HEK293 (cell line): Measurements from ENCODE around the gene CEP112.

Experiments
- CTCF ChIA-PET: fragments of 350-600 bp; formaldehyde crosslinking; extraction: SDS; loops from one replicate; lab custom pipeline; 2021; ENCODE audit warnings: antibody characterized with exemption; lab: Yijun Ruan, JAX
- POLR2A ChIA-PET: fragments of 300-600 bp; formaldehyde crosslinking; extraction: SDS; loops from one replicate; lab custom pipeline; 2020; ENCODE audit warnings: antibody characterized with exemption, inconsistent platforms; lab: Yijun Ruan, JAX
- H3K27ac ChIP-seq: fragments of 200-500 bp; sonication (Bioruptor generic); 2 replicates; pipeline ENCODE4 v1.5.1; 2014; ENCODE audit warnings: low read depth, low read length, control low read depth, inconsistent platforms; ENCODE audit errors: extremely low read depth
- H3K36me3 ChIP-seq, 2 experiments: fragments of 200-500 bp in 1 of 2; sonication (Bioruptor generic) in 1 of 2; 1 replicate in 1 of 2; 2 replicates in 1 of 2; pipeline ENCODE4 v1.5.1; 2014 to 2017; ENCODE audit warnings: inconsistent platforms in 2 of 2, low read length in 2 of 2; ENCODE audit not compliant: control insufficient read depth in 2 of 2, insufficient read depth in 1 of 2
- H3K4me1 ChIP-seq: fragments of 200-500 bp; sonication (Bioruptor generic); 2 replicates; pipeline ENCODE4 v1.5.1; 2014; ENCODE audit warnings: mild to moderate bottlenecking, low read length, inconsistent platforms; ENCODE audit not compliant: control insufficient read depth, insufficient read depth
- H3K4me3 ChIP-seq: 2 replicates; pipeline ENCODE4 v1.5.1; 2011; ENCODE audit warnings: low read depth, mild to moderate bottlenecking, control low read depth, low read length, moderate library complexity
- H3K9me3 ChIP-seq: fragments of 200-500 bp; sonication (Bioruptor generic); 2 replicates; pipeline ENCODE4 v1.5.1; 2014; ENCODE audit warnings: low read depth, low read length, inconsistent platforms; ENCODE audit not compliant: control insufficient read depth, insufficient read depth
- GFI1B ChIP-seq: fragments of 450-650 bp; formaldehyde crosslinking; IDR thresholded peaks from 2 replicates; pipeline ENCODE4 v1.5.1; 2016; ENCODE audit warnings: missing biosample characterization, missing genetic modification characterization
- HOXC10 ChIP-seq: sonication (generic); formaldehyde crosslinking; IDR thresholded peaks from 2 replicates; pipeline ENCODE4 v1.8.1; 2023; ENCODE audit warnings: mild to moderate bottlenecking, missing genetic modification reagents
- ZNF2 ChIP-seq: fragments of 450-650 bp; formaldehyde crosslinking; IDR thresholded peaks from 2 replicates; pipeline ENCODE4 v1.5.1; 2016; ENCODE audit warnings: missing biosample characterization, missing genetic modification characterization
- ZNF239 ChIP-seq: fragments of 450-650 bp; formaldehyde crosslinking; IDR thresholded peaks from 2 replicates; pipeline ENCODE4 v1.5.1; 2016; ENCODE audit warnings: missing biosample characterization, missing genetic modification characterization
- ZNF514 ChIP-seq: fragments of 450-650 bp; formaldehyde crosslinking; IDR thresholded peaks from 2 replicates; pipeline ENCODE4 v1.5.1; 2016; ENCODE audit warnings: missing biosample characterization, missing genetic modification characterization
- ZNF560 ChIP-seq: fragments of 450-650 bp; formaldehyde crosslinking; IDR thresholded peaks from 2 replicates; pipeline ENCODE4 v1.5.1; 2017; ENCODE audit warnings: missing biosample characterization, missing genetic modification characterization, borderline replicate concordance
- TF ChIP-seq, protein P1 (sequence below): fragments of 450-650 bp; formaldehyde crosslinking; IDR thresholded peaks from 2 replicates; pipeline ENCODE4 v1.5.1; 2016; ENCODE audit warnings: missing biosample characterization, missing genetic modification characterization
- TF ChIP-seq, protein P2 (sequence below): fragments of 450-650 bp; formaldehyde crosslinking; IDR thresholded peaks from 2 replicates; pipeline ENCODE4 v1.5.1; 2016; ENCODE audit warnings: missing biosample characterization, missing genetic modification characterization, borderline replicate concordance
- TF ChIP-seq, protein P3 (sequence below): fragments of 450-650 bp; IDR thresholded peaks from 2 replicates; pipeline ENCODE4 v1.5.1; 2018; ENCODE audit warnings: missing biosample characterization, missing genetic modification characterization
- TF ChIP-seq, protein P4 (sequence below): fragments of 450-650 bp; formaldehyde crosslinking; IDR thresholded peaks from 2 replicates; pipeline ENCODE4 v1.5.1; 2016; ENCODE audit warnings: missing biosample characterization, missing genetic modification characterization, borderline replicate concordance

CEP112 gene

DNA sequence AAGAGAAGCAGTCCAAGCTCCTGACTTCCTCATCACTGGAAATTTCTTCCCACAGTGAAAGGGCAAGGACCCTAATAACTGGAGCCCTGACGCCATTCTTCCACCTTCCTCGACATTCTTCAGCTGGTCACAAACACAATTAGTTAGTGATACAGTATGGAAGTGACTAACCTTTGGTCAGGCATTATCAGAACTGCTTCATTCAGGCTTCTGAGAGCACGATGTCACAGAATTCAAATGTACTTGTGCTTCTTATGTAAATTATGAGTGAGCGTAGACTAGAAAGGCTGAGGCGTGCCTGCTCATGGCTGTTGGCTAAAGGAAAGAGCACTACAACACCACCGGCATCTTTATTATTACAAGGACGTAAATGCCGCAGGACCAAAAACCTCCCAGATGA is 327.5 kb downstream of the CEP112 start:
- H3K4me3 ChIP-seq: no peak overlapping the region
- POLR2A ChIA-PET: interaction anchor here (0.7 kb wide), 1 partner anchor 56 kb away, joined by 3 read pairs; no protein-coding TSS in a partner anchor
- peaks cover 0 to 2% of the 10 kb centered on the region in 2 experiments; a peak in 1 of 3 replicates for H3K36me3 ChIP-seq
- H3K27ac ChIP-seq: no peak overlapping the region
- TF ChIP-seq ZNF560 (tag by site-specific recombination): no peak
- no peak for TF ChIP-seq GFI1B (tag by site-specific recombination)
- H3K9me3 ChIP-seq: no peaks in the 10 kb centered on the region
- CTCF ChIA-PET: no interaction called here
- H3K4me1 ChIP-seq: no peaks in the 10 kb centered on the region

DNA sequence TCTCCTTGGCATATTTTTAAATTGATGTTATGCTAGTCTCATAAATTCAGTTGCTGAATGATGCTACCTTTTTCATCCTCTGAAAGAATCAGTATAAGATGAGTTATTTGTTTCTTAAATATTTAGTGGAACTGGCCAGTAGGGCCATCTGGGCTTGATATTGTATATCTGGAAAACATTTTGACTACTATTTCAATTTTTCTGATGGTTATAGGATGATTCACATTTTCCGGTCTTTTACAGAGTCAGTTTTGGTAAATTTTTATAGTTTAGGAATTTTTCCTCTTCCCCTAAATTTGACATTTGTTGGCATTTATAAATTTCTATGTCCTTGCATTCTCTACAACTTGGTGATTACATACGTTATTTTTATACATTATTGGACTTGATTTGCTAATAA is 334.2 kb downstream of the CEP112 start:
- H3K4me1 ChIP-seq: no peaks in the 10 kb centered on the region
- ChIA-PET CTCF (no interaction called here), POLR2A (no interaction called here)
- TF ChIP-seq, protein P1, sequence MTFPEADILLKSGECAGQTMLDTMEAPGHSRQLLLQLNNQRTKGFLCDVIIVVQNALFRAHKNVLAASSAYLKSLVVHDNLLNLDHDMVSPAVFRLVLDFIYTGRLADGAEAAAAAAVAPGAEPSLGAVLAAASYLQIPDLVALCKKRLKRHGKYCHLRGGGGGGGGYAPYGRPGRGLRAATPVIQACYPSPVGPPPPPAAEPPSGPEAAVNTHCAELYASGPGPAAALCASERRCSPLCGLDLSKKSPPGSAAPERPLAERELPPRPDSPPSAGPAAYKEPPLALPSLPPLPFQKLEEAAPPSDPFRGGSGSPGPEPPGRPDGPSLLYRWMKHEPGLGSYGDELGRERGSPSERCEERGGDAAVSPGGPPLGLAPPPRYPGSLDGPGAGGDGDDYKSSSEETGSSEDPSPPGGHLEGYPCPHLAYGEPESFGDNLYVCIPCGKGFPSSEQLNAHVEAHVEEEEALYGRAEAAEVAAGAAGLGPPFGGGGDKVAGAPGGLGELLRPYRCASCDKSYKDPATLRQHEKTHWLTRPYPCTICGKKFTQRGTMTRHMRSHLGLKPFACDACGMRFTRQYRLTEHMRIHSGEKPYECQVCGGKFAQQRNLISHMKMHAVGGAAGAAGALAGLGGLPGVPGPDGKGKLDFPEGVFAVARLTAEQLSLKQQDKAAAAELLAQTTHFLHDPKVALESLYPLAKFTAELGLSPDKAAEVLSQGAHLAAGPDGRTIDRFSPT (tag by site-specific recombination): no peak
- no peak for TF ChIP-seq ZNF239 (tag by site-specific recombination)
- no peak for TF ChIP-seq ZNF2 (tag by site-specific recombination)
- TF ChIP-seq HOXC10 (CRISPR knock-in tag): no peak
- TF ChIP-seq, protein P2, sequence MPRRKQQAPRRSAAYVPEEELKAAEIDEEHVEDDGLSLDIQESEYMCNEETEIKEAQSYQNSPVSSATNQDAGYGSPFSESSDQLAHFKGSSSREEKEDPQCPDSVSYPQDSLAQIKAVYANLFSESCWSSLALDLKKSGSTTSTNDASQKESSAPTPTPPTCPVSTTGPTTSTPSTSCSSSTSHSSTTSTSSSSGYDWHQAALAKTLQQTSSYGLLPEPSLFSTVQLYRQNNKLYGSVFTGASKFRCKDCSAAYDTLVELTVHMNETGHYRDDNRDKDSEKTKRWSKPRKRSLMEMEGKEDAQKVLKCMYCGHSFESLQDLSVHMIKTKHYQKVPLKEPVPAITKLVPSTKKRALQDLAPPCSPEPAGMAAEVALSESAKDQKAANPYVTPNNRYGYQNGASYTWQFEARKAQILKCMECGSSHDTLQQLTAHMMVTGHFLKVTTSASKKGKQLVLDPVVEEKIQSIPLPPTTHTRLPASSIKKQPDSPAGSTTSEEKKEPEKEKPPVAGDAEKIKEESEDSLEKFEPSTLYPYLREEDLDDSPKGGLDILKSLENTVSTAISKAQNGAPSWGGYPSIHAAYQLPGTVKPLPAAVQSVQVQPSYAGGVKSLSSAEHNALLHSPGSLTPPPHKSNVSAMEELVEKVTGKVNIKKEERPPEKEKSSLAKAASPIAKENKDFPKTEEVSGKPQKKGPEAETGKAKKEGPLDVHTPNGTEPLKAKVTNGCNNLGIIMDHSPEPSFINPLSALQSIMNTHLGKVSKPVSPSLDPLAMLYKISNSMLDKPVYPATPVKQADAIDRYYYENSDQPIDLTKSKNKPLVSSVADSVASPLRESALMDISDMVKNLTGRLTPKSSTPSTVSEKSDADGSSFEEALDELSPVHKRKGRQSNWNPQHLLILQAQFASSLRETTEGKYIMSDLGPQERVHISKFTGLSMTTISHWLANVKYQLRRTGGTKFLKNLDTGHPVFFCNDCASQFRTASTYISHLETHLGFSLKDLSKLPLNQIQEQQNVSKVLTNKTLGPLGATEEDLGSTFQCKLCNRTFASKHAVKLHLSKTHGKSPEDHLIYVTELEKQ: no peak
- TF ChIP-seq, protein P3, sequence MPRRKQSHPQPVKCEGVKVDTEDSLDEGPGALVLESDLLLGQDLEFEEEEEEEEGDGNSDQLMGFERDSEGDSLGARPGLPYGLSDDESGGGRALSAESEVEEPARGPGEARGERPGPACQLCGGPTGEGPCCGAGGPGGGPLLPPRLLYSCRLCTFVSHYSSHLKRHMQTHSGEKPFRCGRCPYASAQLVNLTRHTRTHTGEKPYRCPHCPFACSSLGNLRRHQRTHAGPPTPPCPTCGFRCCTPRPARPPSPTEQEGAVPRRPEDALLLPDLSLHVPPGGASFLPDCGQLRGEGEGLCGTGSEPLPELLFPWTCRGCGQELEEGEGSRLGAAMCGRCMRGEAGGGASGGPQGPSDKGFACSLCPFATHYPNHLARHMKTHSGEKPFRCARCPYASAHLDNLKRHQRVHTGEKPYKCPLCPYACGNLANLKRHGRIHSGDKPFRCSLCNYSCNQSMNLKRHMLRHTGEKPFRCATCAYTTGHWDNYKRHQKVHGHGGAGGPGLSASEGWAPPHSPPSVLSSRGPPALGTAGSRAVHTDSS (tag by site-specific recombination): no peak
- TF ChIP-seq, protein P4, sequence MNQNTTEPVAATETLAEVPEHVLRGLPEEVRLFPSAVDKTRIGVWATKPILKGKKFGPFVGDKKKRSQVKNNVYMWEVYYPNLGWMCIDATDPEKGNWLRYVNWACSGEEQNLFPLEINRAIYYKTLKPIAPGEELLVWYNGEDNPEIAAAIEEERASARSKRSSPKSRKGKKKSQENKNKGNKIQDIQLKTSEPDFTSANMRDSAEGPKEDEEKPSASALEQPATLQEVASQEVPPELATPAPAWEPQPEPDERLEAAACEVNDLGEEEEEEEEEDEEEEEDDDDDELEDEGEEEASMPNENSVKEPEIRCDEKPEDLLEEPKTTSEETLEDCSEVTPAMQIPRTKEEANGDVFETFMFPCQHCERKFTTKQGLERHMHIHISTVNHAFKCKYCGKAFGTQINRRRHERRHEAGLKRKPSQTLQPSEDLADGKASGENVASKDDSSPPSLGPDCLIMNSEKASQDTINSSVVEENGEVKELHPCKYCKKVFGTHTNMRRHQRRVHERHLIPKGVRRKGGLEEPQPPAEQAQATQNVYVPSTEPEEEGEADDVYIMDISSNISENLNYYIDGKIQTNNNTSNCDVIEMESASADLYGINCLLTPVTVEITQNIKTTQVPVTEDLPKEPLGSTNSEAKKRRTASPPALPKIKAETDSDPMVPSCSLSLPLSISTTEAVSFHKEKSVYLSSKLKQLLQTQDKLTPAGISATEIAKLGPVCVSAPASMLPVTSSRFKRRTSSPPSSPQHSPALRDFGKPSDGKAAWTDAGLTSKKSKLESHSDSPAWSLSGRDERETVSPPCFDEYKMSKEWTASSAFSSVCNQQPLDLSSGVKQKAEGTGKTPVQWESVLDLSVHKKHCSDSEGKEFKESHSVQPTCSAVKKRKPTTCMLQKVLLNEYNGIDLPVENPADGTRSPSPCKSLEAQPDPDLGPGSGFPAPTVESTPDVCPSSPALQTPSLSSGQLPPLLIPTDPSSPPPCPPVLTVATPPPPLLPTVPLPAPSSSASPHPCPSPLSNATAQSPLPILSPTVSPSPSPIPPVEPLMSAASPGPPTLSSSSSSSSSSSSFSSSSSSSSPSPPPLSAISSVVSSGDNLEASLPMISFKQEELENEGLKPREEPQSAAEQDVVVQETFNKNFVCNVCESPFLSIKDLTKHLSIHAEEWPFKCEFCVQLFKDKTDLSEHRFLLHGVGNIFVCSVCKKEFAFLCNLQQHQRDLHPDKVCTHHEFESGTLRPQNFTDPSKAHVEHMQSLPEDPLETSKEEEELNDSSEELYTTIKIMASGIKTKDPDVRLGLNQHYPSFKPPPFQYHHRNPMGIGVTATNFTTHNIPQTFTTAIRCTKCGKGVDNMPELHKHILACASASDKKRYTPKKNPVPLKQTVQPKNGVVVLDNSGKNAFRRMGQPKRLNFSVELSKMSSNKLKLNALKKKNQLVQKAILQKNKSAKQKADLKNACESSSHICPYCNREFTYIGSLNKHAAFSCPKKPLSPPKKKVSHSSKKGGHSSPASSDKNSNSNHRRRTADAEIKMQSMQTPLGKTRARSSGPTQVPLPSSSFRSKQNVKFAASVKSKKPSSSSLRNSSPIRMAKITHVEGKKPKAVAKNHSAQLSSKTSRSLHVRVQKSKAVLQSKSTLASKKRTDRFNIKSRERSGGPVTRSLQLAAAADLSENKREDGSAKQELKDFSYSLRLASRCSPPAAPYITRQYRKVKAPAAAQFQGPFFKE (tag by site-specific recombination): no peak
- TF ChIP-seq ZNF514 (tag by site-specific recombination): no peak
- TF ChIP-seq, all 188 proteins: peak for 0
- no peaks in the 10 kb centered on the region for H3K36me3 ChIP-seq
- no peaks in the 10 kb centered on the region for H3K9me3 ChIP-seq
- H3K4me3 ChIP-seq: no peak overlapping the region
- no peak overlapping the region for H3K27ac ChIP-seq
